Activated B cell treated with CpG ODN at 0.5 μM for 24 hours (primary cell): Measurements from ENCODE around the gene DNAH14. TPM values are rescaled to one million over a fixed set of nuclear protein-coding genes. Genes with fewer than 3 reads are reported as not detected.
"Not testable (repeated sequence)": the region's sequence is repeated elsewhere in the genome, so short reads cannot be mapped to it uniquely, and the experiment has no call there.

ENCODE experiments used
- ATAC-seq: fragments of 200-7000 bp; cut with Tn5 transposase; one replicate; pipeline ENCODE4 v1.10.0; 2021; ENCODE audit warnings: low read depth, mild to moderate bottlenecking, moderate library complexity
- CTCF ChIA-PET: fragments of 350-600 bp; sonication (Branson Sonifier 250); formaldehyde crosslinking; loops from one replicate; lab custom pipeline; 2021; ENCODE audit warnings: antibody characterized with exemption; lab: Charles Lee
- POLR2A ChIA-PET: fragments of 350-600 bp; sonication (Branson Sonifier 250); formaldehyde crosslinking; loops from one replicate; lab custom pipeline; 2021; ENCODE audit warnings: antibody characterized with exemption; lab: Charles Lee
- DNase-seq: peaks from one replicate; pipeline ENCODE4 v3.0.0; 2022
- H3K27ac Mint-ChIP-seq: one replicate; pipeline ENCODE4 v1.8.0; 2020; ENCODE audit warnings: mixed read lengths
- H3K27me3 Mint-ChIP-seq: one replicate; pipeline ENCODE4 v1.8.0; 2021; ENCODE audit warnings: mixed read lengths
- H3K36me3 Mint-ChIP-seq: one replicate; pipeline ENCODE4 v1.8.0; 2021; ENCODE audit warnings: low read depth, mixed read lengths
- H3K4me1 Mint-ChIP-seq: one replicate; pipeline ENCODE4 v1.8.0; 2021; ENCODE audit warnings: mixed read lengths
- H3K4me3 Mint-ChIP-seq: one replicate; pipeline ENCODE4 v1.8.0; 2020; ENCODE audit warnings: mild to moderate bottlenecking, mixed read lengths
- H3K9me3 Mint-ChIP-seq: one replicate; pipeline ENCODE4 v1.8.0; 2020; ENCODE audit warnings: mixed read lengths
- intact Hi-C: fragments of 100-400 bp; cut with micrococcal nuclease; formaldehyde crosslinking; loops from one replicate; pipeline ENCODE4 v1.15.1; 2024
- total RNA-seq: library from RNA; stranded (reverse); gene quantifications from 2 replicates; pipeline ENCODE4 v1.2.3, GENCODE V29; 2022
- TF ChIP-seq, protein P1 (sequence below): fragments of 200-600 bp; IDR thresholded peaks from one replicate; pipeline ENCODE4 v1.8.0; 2022; ENCODE audit warnings: antibody characterized with exemption, mild to moderate bottlenecking

DNAH14 gene
- total RNA-seq, 1 donor from 2014 or later: not detected

DNA sequence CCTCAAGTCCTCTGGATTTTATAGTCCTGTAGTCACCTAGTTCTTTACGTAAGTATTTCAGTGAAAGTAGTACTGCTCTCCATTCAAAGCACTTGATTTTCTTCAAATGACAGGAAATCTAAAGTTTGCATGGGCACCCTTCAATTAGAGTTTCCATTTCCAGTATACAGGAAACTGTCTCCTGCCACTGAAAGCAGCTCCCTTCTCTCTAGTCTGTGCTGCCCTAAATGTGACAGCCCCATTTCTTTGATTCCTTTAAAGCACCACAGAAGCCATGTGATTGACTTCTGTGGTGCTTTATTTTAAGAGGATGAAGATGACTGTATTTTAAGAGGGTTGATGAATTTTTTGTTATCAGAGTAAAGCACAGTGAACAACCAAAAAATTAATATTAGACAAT is 226.1 kb downstream of the DNAH14 start:
- Mint-ChIP-seq H3K9me3 (no peaks in the 10 kb centered on the region), H3K27me3 (no peaks in the 10 kb centered on the region), H3K4me1 (peaks cover 10% of the 10 kb centered on the region), H3K27ac (no peak overlapping the region), H3K36me3 (no peaks in the 10 kb centered on the region), H3K4me3 (no peak overlapping the region)
- TF ChIP-seq, protein P1, sequence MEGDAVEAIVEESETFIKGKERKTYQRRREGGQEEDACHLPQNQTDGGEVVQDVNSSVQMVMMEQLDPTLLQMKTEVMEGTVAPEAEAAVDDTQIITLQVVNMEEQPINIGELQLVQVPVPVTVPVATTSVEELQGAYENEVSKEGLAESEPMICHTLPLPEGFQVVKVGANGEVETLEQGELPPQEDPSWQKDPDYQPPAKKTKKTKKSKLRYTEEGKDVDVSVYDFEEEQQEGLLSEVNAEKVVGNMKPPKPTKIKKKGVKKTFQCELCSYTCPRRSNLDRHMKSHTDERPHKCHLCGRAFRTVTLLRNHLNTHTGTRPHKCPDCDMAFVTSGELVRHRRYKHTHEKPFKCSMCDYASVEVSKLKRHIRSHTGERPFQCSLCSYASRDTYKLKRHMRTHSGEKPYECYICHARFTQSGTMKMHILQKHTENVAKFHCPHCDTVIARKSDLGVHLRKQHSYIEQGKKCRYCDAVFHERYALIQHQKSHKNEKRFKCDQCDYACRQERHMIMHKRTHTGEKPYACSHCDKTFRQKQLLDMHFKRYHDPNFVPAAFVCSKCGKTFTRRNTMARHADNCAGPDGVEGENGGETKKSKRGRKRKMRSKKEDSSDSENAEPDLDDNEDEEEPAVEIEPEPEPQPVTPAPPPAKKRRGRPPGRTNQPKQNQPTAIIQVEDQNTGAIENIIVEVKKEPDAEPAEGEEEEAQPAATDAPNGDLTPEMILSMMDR: no peak
- intact Hi-C loops: no loop called here
- no peak for DNase-seq
- ATAC-seq: no peak
- ChIA-PET POLR2A (no interaction called here), CTCF (no interaction called here)

DNA sequence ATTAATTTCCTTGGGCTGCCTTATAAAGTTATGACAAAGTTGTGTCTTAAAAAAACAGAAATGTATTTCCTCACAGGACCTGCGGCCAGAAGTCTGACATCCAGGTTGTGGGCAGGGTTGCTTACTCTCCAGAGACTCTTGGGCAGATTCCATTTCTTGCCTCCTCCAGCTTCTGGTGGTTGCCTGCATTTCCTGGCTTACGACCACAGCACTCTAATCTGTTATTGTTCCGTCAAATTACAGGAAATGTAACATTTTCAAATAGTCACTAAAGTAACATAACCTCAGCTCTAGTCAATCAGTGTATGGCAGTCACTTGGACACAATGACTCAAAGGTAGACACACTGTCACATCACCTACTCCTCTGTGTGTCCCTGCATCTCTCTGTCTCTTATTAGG is 226.8 kb downstream of the DNAH14 start:
- Mint-ChIP-seq H3K27ac (no peak overlapping the region), H3K36me3 (no peaks in the 10 kb centered on the region), H3K27me3 (no peaks in the 10 kb centered on the region), H3K4me1 (peaks cover 10% of the 10 kb centered on the region), H3K4me3 (no peak overlapping the region), H3K9me3 (no peaks in the 10 kb centered on the region)
- DNase-seq (no peak), ATAC-seq (no peak)
- intact Hi-C loops: no loop called here
- TF ChIP-seq, protein P1: no peak
- ChIA-PET CTCF (no interaction called here), POLR2A (no interaction called here)

DNA sequence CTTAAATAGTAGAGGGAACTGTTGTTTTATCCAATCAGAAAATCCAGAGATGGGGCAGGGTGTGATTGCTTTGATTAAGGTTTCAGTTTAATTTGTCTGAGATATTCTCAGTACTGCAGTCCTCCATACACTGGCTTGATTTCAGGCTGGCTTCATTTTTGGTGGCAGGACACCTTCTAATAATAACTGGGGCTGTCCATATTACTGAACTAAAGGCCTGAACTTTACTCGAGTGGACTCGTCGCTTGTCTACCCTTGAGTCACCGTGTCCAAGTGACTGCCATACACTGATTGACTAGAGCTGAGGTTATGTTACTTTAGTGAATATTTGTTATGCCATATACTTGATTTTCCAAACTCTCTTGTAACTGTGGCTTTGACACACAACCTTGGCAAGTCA is 228.8 kb downstream of the DNAH14 start:
- ChIA-PET POLR2A (no interaction called here), CTCF (no interaction called here)
- no peak for ATAC-seq
- intact Hi-C loops: no loop called here
- no peak for DNase-seq
- Mint-ChIP-seq H3K4me3 (no peak overlapping the region), H3K4me1 (peaks cover 10% of the 10 kb centered on the region), H3K27me3 (peaks cover 2% of the 10 kb centered on the region), H3K36me3 (no peaks in the 10 kb centered on the region), H3K9me3 (no peaks in the 10 kb centered on the region), H3K27ac (no peak overlapping the region)
- TF ChIP-seq, protein P1: no peak

DNA sequence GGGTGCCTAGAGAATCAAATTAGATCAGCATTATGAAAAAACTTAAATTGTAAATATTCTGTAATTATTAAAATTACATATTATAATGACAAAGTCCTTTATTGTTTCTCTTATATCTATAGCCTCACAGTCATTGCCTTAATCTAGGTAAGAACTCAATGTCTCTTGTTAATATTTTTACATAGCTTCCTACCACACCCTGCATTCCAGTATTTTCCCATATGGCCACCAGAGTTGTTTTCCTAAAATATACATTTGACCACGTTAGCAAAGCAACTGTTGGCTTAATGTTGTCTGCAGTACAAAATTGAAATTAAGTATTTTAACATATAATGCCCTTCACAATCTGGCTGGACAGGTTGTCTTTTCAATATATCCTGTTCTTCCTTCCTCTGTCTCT is 230.3 kb downstream of the DNAH14 start:
- ChIA-PET CTCF (no interaction called here), POLR2A (no interaction called here)

DNA sequence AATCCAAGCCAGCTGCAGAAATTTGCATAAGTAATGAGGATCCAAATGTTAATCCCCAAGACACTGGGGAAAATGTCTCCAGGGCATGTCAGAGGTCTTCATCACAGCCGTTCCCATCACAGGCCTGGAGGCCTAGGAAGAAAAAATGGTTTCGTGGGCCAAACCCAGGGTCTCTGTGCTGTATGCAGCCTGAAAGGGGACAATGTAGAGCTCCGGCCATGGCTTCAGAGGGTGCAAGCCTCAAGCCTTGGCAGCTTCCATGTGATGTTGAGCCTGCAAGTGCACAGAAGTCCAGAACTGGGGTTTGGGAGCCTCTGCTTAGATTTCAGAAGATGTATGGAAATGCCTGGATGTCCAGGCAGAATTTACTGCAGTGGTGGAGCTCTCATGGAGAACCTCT is 247.9 kb downstream of the DNAH14 start:
- intact Hi-C loops, H3K4me1 Mint-ChIP-seq, H3K4me3 Mint-ChIP-seq, POLR2A ChIA-PET, DNase-seq, ATAC-seq, H3K27me3 Mint-ChIP-seq, CTCF ChIA-PET, H3K27ac Mint-ChIP-seq, H3K36me3 Mint-ChIP-seq: not testable (repeated sequence)
- H3K9me3 Mint-ChIP-seq: peaks cover 40% of the 10 kb centered on the region

More for the DNA sequence above, 230.3 kb downstream of the DNAH14 start:
- H3K9me3 Mint-ChIP-seq: no peaks in the 10 kb centered on the region
- ATAC-seq (no peak), DNase-seq (no peak)
- no peak overlapping the region for H3K4me3 Mint-ChIP-seq
- intact Hi-C loops: no loop called here
- peaks cover 3% of the 10 kb centered on the region for H3K27me3 Mint-ChIP-seq
- no peak overlapping the region for H3K27ac Mint-ChIP-seq
- TF ChIP-seq, protein P1: no peak
- H3K36me3 Mint-ChIP-seq: no peaks in the 10 kb centered on the region
- H3K4me1 Mint-ChIP-seq: peaks cover 10% of the 10 kb centered on the region

DNA sequence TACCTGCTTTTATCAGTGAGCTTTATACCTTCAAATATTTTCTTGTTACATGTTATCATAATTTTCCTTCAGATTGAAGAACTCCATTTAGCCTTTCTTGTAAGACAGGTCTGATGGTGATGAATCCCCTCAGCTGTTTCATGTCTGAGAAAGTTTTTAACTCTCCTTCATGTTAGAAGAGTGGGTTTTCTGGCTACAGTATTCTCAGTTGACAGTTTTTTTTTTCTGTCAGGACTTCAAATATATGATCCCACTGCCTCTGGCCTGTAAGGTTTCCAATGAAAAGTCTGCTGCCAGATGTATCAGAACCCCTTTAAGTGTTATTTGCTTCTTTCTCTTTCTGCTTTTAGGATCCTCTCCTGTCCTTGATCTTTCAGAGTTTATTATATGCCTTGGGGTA is 250.2 kb downstream of the DNAH14 start:
- H3K4me1 Mint-ChIP-seq: no peaks in the 10 kb centered on the region
- ChIA-PET POLR2A (no interaction called here), CTCF (no interaction called here)
- intact Hi-C loops: no loop called here
- TF ChIP-seq, protein P1: no peak
- H3K27ac Mint-ChIP-seq: no peak overlapping the region
- no peaks in the 10 kb centered on the region for H3K27me3 Mint-ChIP-seq
- peaks cover 40% of the 10 kb centered on the region for H3K9me3 Mint-ChIP-seq
- no peaks in the 10 kb centered on the region for H3K36me3 Mint-ChIP-seq
- no peak overlapping the region for H3K4me3 Mint-ChIP-seq
- ATAC-seq (no peak), DNase-seq (no peak)
